HG03060 (cell line): Measurements from ENCODE around the gene NLGN3.

ENCODE experiments used
- ATAC-seq: cut with Tn5 transposase; IDR thresholded peaks from one replicate; pipeline ENCODE4 v1.9.1; 2021; ENCODE audit warnings: low read depth, moderate number of reproducible peaks; ENCODE audit not compliant: unreplicated experiment

The NLGN3 gene

DNA sequence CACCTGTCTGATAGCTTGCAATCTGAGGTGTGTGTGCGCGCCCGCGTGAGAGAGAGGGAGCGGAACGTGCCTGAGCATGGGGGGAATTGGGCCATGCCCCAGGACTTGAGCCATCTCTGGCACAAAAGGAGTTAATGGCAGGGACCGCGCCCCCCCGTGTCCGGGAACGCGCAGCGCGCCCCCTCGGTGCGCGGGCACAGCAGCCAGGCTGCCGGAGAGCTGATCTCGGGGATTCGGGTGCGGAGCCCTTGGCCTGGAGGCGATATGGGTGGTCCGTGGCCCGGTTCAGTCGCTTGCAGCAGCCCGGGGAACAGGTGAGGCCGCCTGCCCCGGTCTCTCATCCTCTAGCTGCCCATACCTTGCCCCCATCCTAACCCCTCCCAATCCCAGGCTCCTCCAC lies at the start of gene NLGN3:
Gene NLGN3, plus strand, starts transcription at position 191 of the 400 bp plus-strand sequence. CDS start 2,909 bp downstream, outside the sequence.
- no peak for ATAC-seq

DNA sequence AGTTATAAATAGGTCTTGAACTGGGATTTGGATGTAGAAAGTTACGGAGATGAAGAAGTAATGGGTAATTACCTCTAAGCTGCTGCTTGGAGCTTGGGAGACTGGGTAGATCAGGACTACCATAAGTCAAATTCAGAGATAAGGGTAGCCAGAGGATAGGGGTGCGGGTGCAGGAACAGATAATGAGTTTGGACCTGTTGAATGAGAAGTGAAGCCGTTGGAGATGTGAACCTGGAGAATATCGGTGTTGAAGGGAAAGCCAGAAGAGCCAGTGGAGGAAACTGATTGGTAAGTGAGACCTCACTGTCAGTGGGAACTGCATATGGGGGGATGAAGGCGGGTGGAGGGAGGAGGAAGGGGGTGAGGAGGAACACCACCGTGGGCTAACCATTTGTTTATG lies 49.6 kb upstream of the NLGN3 start:
- no peak for ATAC-seq

DNA sequence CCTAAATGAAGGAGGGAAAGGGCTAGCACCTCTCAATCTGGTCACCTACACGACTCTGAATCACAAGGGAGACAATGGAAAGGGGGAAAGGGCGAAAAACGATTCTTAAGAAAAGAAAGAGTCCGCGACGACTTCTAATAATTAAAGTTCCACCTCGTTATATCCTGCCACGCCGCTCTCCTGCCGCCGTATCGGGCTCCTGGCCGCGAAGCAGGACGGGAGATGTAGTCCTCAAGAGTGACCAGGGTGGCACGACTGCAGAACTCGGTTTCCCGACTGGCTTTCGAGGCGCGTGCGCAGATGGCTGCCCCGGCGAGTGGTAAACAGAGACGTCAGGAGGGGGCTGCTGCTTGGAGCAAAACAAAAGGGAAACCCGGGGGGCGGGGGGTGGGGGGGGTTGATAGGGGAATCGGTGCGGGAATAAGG lies 49.1 kb upstream of the NLGN3 start, which contains the start of gene FOXO4:
Gene FOXO4, plus strand, starts transcription at position 297 of the 426 bp plus-strand sequence. CDS start 678 bp downstream, outside the sequence.
- ATAC-seq: peak; percentile 79

DNA sequence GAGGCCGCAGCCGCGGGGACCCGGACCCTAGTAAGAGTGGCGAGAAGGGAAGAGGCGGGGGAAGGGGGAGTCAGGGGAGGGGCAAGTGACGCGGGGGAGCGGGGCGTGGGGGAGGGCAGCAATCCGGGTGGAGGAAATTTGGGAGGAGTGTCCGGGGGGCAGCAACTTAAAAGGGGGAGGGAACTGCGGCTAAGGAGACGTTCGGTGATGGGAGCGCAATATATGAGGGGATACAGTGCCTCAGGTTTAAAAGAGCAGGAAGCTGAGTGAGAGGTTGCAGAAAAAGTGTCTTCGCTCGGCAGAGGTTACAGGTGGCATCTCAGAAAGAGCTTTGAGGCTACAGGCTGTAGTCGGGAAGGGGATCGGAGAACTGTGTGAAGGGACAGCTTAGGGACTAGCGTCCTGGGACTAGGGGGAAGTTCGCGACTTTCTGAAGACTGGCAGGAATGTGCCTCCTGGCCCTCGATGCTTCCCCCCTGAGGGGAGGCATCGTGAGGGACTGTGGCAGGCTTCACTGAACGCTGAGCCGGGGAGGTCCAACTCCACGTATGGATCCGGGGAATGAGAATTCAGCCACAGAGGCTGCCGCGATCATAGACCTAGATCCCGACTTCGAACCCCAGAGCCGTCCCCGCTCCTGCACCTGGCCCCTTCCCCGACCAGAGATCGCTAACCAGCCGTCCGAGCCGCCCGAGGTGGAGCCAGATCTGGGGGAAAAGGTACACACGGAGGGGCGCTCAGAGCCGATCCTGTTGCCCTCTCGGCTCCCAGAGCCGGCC lies 48.5 kb upstream of the NLGN3 start:
- no peak for ATAC-seq

DNA sequence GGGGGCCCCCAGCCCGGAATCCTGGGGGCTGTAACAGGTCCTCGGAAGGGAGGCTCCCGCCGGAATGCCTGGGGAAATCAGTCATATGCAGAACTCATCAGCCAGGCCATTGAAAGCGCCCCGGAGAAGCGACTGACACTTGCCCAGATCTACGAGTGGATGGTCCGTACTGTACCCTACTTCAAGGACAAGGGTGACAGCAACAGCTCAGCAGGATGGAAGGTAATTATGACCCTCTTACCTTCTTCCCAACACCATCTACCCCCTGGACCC lies 47.9 kb upstream of the NLGN3 start:
- no peak for ATAC-seq

DNA sequence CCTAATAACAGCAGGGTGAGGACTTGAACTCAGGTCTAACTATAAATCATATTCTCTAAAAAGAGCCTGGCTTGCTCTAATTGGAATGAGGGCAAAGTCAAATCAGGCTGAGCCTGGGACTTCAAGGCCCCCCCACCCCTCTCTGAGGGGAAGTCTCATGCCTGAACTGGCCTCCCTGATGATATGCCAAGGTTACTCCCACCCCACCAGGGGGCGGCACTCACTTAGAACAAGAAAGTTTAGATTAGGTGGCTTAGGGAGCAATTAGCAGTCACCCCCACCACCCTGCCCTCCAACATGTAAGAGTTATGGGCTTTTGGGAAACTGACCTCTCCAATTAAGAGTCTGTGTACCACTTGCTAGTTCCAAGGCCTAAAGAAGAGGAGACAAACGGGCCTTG lies 46.3 kb upstream of the NLGN3 start:
- peak; percentile 48 for ATAC-seq

DNA sequence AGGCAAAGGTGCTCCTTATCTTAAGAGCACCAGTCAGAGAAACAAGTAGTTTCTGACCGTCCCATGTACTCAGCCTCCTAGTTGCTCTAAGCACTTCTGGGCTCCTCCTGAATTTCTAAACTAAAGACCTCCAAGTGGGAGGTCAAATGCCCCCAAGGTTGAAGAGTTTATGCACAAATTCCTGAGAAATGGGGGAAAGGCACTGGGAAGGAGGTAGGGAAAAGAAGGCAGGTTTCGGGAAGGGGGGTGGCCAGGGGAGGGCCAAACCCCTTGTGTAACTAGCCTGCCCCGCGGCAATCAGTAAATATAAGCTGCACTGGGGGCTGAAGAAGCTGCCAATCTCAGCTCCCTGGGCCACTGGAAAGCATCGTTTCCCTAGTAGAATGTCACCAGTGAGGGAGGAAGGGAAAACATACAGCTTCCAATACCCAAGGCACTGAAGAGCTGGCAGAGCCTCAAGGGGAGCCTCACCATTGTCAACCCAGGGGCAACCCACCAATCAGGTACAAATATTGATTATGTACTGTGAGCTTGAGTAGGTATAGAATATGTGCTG lies 45.6 kb upstream of the NLGN3 start:
- ATAC-seq: no peak

DNA sequence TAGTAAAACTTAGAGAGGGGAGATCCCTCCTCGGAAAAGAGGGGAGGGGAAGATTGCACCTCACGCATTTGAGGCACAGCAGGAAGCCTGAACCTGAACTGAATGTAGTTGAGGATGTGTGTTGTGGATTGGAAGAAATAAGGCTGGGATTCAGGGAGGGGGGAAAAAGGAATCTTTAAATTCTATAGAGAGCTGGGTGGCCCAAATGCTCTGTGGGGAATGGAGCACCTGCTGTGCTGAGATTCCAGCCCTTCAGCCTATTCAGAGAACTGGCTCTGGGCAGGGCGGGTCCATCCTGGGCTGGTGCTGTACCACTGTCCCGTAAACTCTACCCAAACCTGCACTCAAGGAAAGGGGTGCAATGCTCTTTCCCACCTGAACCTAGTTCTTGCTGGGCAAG lies 44.9 kb upstream of the NLGN3 start:
- no peak for ATAC-seq

DNA sequence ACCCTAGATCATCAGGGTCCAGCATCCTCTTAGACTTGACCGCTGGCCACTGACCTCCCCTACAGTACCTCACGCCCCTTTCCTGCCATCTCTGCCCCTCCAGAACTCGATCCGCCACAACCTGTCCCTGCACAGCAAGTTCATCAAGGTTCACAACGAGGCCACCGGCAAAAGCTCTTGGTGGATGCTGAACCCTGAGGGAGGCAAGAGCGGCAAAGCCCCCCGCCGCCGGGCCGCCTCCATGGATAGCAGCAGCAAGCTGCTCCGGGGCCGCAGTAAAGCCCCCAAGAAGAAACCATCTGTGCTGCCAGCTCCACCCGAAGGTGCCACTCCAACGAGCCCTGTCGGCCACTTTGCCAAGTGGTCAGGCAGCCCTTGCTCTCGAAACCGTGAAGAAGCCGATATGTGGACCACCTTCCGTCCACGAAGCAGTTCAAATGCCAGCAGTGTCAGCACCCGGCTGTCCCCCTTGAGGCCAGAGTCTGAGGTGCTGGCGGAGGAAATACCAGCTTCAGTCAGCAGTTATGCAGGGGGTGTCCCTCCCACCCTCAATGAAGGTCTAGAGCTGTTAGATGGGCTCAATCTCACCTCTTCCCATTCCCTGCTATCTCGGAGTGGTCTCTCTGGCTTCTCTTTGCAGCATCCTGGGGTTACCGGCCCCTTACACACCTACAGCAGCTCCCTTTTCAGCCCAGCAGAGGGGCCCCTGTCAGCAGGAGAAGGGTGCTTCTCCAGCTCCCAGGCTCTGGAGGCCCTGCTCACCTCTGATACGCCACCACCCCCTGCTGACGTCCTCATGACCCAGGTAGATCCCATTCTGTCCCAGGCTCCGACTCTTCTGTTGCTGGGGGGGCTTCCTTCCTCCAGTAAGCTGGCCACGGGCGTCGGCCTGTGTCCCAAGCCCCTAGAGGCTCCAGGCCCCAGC lies 43.8 kb upstream of the NLGN3 start:
- no peak for ATAC-seq

DNA sequence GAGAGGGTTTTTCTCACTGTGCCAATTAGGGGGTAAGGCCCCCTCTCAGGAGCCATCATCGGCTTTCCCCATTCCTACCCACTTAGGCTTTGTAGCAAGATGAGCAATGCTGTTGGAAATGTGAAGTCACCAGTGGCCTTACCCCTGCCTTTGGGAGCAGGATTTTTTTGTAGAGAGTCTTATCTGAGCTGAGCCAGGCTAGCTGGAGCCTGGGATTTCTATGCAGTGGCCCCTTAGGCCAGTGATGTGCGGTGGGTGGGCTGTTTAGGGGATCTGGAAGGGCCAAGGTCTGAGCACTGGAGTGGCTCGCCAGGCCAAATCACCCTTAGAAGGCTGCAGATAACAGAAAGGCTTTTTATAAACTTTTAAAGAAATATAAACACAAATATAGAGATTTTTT lies 42.3 kb upstream of the NLGN3 start:
- no peak for ATAC-seq

DNA sequence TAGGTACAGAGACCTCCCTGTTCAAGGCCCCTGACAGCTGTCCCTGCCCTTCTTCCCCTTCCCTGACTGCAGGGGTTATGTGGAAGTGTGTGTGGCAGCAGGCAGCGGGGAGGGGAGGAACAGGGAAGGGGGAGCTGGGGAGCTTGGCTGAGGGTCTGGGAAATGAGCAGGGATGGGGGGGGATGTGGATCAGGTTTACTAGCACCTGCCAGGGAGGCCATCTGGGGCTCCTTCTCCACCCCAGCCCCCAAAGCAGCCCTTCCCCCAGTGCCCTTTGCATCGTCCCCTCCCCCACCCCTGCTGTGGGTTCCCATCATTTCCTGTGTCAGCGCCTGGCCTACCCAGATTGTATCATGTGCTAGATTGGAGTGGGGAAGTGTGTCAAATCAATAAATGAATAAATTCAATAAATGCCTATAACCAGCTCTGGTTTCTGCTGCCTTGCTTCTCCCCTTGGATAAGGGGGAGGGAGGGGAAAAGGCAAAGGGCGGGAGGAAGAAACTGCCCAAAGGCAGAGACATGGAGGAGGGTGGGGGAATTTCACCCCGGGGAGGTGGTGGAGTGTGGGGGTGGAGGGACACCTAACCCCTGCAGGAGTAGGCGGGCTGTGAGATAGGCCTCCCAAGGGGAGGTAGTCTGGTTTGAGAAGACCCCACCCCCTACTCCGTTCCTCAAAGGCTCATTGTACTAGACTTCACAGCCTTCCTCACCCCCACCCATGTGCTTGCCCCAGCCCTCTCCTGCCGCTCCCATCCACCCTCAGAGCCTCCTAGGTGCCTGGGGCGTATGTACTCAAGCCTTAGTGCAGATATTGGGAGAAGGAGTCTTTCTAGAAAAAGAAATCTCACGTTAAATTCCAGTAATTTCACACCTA lies 41.3 kb upstream of the NLGN3 start:
- ATAC-seq: no peak

DNA sequence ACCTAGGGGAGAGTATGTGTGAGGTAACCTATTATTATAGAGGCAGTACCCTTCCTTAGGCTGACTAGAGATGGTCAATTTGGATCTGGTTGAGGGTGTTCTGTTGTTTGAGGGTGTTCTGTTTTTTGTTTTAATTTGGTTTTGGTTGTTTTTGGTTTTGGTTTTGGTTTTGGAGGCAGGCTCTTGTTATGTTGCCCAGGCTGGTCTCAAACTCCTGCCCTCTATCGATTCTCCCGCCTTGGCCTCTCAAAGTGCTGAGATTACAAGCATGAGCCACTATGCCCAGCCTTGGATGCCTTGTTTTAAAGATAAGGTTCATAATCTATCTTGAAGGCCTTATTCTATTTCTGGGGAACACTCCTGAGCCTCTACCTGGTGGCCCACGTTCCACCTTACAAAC lies 39.0 kb upstream of the NLGN3 start:
- ATAC-seq: no peak

DNA sequence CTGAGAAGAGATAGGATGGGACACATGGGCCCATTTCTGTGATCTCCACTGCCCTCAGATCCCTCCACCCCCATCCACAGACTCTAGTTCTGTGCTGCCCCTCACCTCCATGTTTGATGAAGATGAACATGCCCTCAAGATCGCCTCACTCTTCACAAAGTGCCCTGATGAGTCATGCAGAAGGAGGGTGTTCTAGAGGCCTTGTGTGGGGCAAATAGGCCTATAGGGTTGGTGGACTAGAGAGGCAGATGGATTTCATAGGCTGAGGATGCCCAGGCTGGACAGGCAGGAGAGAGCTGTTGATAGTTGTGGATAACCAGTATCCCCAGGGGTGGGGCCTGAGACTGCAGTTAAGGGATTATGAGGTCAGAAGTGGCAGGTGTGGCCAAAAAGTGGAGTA lies 38.2 kb upstream of the NLGN3 start, which contains the start of gene CXorf65:
Gene CXorf65, minus strand, starts transcription at position 314 of the 400 bp plus-strand sequence. Its CDS starts 184 bp downstream, at position 130.
- ATAC-seq: no peak

DNA sequence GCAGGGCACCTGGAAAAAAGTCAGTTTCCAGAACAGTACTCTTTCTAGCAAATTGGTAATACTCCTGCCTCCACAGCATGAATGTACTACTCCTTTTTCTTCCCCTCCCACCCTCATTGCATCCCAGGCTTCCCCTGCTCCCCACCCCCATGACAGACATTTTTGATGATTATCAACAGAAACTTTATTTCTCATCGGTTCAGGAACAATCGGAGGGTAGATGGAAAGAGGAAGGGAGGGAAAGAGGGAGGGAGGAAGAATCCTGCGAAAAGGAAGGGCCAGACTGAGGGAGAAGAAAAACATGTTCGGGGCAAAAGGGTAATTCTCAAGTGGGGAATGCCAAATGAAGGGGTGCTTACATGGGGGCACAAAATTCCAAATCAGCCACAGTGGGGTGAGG lies 37.4 kb upstream of the NLGN3 start:
- no peak for ATAC-seq

DNA sequence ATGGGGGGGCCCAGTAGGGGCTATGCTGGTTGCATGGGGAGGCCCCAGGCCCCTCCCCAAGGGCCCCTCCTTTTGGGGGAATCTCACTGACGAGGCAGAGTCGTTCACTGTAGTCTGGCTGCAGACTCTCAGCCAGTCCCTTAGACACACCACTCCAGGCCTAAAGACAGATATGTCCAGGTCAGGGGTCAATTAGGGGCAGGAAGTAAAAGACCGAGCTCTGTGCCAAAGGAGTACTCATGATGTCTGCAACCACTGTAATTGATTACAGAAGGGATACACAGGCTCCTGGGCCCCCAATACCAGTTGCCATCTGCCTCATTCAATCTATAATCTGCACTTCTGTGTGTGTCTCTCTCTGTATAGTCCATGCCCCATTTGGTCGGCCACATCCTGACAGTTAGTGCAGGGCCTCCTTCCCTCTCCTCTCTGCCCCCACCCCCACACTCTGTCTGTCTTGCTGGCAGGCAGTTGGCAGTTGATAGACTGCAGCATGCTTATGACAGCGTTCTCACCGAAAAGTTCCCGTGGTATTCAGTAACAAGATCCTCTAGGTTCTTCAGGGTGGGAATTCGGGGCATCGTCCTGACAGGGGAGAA lies 36.8 kb upstream of the NLGN3 start:
- ATAC-seq: no peak

DNA sequence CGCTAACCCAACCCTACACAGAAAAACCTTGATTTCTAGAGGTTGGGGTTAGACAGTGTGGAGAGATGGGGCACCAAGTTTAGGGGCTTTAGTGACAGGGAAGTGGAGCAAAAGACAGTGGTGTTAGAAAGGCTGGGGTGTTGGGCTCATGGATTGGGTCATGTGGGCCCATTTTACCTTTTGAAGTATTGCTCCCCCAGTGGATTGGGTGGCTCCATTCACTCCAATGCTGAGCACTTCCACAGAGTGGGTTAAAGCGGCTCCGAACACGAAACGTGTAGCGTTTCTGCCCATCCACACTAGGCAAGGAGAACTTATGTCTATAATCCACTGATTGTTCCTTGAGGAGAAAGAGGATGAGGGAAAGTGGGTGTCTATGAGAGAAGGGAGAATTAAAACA lies 35.6 kb upstream of the NLGN3 start:
- ATAC-seq: no peak

DNA sequence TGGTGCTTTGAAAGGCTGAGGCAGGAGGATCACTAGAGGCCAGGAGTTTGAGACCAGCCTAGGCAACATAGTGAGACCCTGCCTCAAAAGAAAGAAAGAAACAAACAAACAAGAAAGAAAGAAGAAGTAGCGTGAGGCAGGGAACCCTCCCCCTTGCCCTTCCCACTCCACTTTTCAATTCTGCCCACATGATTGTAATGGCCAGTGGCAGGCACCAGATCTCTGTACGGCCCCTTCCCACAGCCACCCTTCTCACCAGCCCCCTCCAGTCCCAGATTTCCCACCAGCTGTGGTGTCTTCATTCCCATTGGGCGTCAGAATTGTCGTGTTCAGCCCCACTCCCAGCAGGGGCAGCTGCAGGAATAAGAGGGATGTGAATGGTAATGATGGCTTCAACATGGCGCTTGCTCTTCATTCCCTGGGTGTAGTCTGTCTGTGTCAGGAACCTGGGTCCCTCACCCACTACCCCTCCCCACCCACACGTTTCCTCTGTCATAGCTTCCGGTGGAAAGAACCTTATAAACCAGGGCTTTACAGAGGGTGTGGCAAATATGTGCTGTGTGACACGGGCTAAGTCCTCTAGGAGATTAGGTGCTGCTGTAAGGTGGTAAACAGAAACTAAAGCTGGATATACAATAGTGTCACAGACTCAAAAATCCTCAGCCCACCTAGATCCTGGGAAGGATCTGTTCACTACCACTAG lies 33.3 kb upstream of the NLGN3 start, which contains the start of gene IL2RG:
Gene IL2RG, minus strand, starts transcription at position 437 of the 703 bp plus-strand sequence. Its CDS starts 38 bp downstream, at position 399.
- peak; percentile 85 for ATAC-seq

DNA sequence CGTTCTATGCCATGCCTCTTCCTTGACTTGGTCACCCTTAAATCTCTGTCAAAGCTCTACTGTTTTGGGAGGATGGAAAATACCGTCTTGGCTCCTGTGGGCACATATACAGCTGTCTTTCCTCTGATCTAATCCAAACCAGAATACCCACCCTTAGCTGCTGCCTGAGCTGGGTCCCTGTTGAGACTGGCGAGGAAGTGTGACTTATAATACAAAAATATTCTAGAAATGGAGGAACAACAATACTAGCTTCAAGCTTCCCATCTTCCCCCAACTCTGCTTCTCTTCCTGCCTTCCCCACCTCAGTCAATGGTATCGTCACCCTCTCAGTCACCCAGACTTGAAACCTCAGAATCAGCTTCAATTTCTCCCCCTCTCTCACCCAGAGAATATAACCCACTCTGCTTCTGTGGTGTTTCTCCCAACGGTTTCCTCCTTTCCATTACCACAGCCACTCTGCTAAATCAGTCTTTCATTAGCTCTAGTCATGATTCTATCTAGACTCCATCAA lies 32.7 kb upstream of the NLGN3 start:
- ATAC-seq: no peak

DNA sequence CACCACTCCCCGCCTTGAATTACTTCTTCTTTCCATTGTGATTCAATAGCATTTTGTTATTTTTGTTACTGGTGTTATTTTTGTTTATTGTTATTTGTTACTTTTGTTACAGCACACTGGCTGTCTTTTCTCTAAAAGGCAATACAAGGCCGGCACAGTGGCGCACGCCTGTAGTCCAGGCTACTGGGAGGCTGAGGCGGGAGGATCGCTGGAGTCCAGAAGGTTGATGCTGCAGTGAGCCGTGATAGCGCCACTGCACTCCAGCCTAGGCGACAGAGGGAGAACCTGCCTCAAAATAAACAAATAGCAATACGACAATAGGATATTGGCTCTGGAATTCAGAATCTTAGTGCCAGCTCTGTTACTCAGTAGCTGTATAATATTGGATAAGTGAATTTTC lies 27.3 kb upstream of the NLGN3 start:
- ATAC-seq: no peak
